ENCODE data around the gene DDX59. TPM values are rescaled to one million over a fixed set of nuclear protein-coding genes. Genes with fewer than 3 reads are reported as not detected.

The DDX59 gene
- total RNA-seq, 2 experiments from 2014 or later = 17.4 to 19.4 TPM

DNA sequence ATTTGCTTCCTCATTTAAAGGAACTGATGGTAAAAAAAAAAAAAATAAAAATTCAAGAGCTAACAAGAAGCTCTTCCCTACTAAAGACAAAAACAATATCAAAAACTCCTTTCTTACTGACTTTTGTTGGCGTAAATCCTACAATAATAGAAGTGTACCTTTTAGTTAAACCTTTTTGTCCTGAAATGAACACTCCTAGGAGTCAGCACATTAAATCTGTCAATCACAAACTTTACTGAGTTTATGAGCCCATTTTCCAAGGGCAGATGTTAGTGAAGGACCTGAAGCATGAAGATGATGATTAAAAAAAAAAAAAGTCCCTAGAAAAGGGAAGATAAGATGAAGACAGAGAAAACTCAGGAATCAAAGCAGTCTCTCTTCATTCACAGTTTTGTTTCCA is 22.6 kb upstream of the DDX59 start:
- ATAC-seq (no peak), DNase-seq (no peak)
- Mint-ChIP-seq H3K36me3 (ENCODE audit: low read depth) (no peaks in the 10 kb centered on the region), H3K4me1 (no peaks in the 10 kb centered on the region), H3K27ac (no peak overlapping the region), H3K4me3 (no peak overlapping the region), H3K9me3 (ENCODE audit: low read depth) (no peaks in the 10 kb centered on the region), H3K27me3 (no peaks in the 10 kb centered on the region)
- POLR2A ChIA-PET = no interaction called here
- CTCF ChIA-PET = interaction anchor here (0.6 kb wide), 1 partner anchor 35 kb away, joined by 3 read pairs; no protein-coding TSS in a partner anchor
- intact Hi-C loops (cut with DNase I, micrococcal nuclease) = no loop called here

GRCh38 chr1:200686620-200687019 is 16.9 kb upstream of the DDX59 start:
- DNase-seq (no peak), ATAC-seq (no peak)
- intact Hi-C loops (cut with DNase I, micrococcal nuclease) = no loop called here
- no peak overlapping the region for H3K27ac Mint-ChIP-seq
- H3K9me3 Mint-ChIP-seq (ENCODE audit: low read depth) = no peaks in the 10 kb centered on the region
- ChIA-PET POLR2A (interaction anchor here (0.7 kb wide), 1 partner anchor 974 kb away, joined by 4 read pairs; no protein-coding TSS in a partner anchor), CTCF (no interaction called here)
- H3K27me3 Mint-ChIP-seq = no peaks in the 10 kb centered on the region
- no peaks in the 10 kb centered on the region for H3K4me1 Mint-ChIP-seq
- no peak overlapping the region for H3K4me3 Mint-ChIP-seq
- H3K36me3 Mint-ChIP-seq (ENCODE audit: low read depth) = no peaks in the 10 kb centered on the region

- Mint-ChIP-seq H3K36me3 (ENCODE audit: low read depth) (no peaks in the 10 kb centered on the region), H3K4me3 (no peak overlapping the region), H3K27ac (no peak overlapping the region), H3K27me3 (no peaks in the 10 kb centered on the region), H3K4me1 (no peaks in the 10 kb centered on the region), H3K9me3 (ENCODE audit: low read depth) (no peaks in the 10 kb centered on the region)
- POLR2A ChIA-PET = no interaction called here
- DNase-seq = no peak
- intact Hi-C loops (cut with DNase I, micrococcal nuclease) = no loop called here
- ATAC-seq = peak; percentile 42
- CTCF ChIA-PET = interaction anchor here (0.6 to 0.7 kb wide), 2 partner anchors 9 to 26 kb away, joined by 3 read pairs; no protein-coding TSS in a partner anchor
Observed at GRCh38 chr1:200684015-200684414, 14.3 kb upstream of the DDX59 start.

GRCh38 chr1:200683298-200683697 is 13.6 kb upstream of the DDX59 start:
- Mint-ChIP-seq H3K27ac (no peak overlapping the region), H3K9me3 (ENCODE audit: low read depth) (no peaks in the 10 kb centered on the region), H3K4me1 (no peaks in the 10 kb centered on the region), H3K36me3 (ENCODE audit: low read depth) (no peaks in the 10 kb centered on the region), H3K27me3 (no peaks in the 10 kb centered on the region), H3K4me3 (no peak overlapping the region)
- DNase-seq (no peak), ATAC-seq (no peak)
- POLR2A ChIA-PET = no interaction called here
- CTCF ChIA-PET = no interaction called here
- intact Hi-C loops (cut with DNase I, micrococcal nuclease) = no loop called here

- no peaks in the 10 kb centered on the region for H3K9me3 Mint-ChIP-seq (ENCODE audit: low read depth)
- CTCF ChIA-PET = interaction anchor here (1.1 to 1.3 kb wide), 2 partner anchors 11 to 59 kb away, joined by 3 to 4 read pairs; partner anchors contain the start of gene DDX59
- POLR2A ChIA-PET = no interaction called here
- H3K4me3 Mint-ChIP-seq = no peak overlapping the region
- no peak overlapping the region for H3K27ac Mint-ChIP-seq
- DNase-seq (no peak), ATAC-seq (no peak)
- no peaks in the 10 kb centered on the region for H3K4me1 Mint-ChIP-seq
- no peaks in the 10 kb centered on the region for H3K36me3 Mint-ChIP-seq (ENCODE audit: low read depth)
- intact Hi-C loops (cut with DNase I, micrococcal nuclease) = no loop called here
- no peaks in the 10 kb centered on the region for H3K27me3 Mint-ChIP-seq
Observed at GRCh38 chr1:200681231-200681630, 11.5 kb upstream of the DDX59 start.

- intact Hi-C loops (cut with DNase I, micrococcal nuclease) = no loop called here
- H3K4me3 Mint-ChIP-seq = no peak overlapping the region
- POLR2A ChIA-PET = no interaction called here
- ATAC-seq (no peak), DNase-seq (no peak)
- H3K27me3 Mint-ChIP-seq = no peaks in the 10 kb centered on the region
- peaks cover 11% of the 10 kb centered on the region for H3K4me1 Mint-ChIP-seq
- H3K9me3 Mint-ChIP-seq (ENCODE audit: low read depth) = no peaks in the 10 kb centered on the region
- CTCF ChIA-PET = no interaction called here
- H3K27ac Mint-ChIP-seq = no peak overlapping the region
- no peaks in the 10 kb centered on the region for H3K36me3 Mint-ChIP-seq (ENCODE audit: low read depth)
Observed at GRCh38 chr1:200676829-200677228, 7.1 kb upstream of the DDX59 start.

GRCh38 chr1:200675588-200675852 is 5.8 kb upstream of the DDX59 start:
- no peak overlapping the region for H3K4me3 Mint-ChIP-seq
- intact Hi-C loops (cut with DNase I, micrococcal nuclease) = no loop called here
- H3K27ac Mint-ChIP-seq = no peak overlapping the region
- H3K36me3 Mint-ChIP-seq (ENCODE audit: low read depth) = no peaks in the 10 kb centered on the region
- H3K27me3 Mint-ChIP-seq = no peaks in the 10 kb centered on the region
- ATAC-seq (no peak), DNase-seq (no peak)
- POLR2A ChIA-PET = no interaction called here
- CTCF ChIA-PET = interaction anchor here (1.4 kb wide), 1 partner anchor 54 kb away, joined by 5 read pairs; no protein-coding TSS in a partner anchor
- peaks cover 21% of the 10 kb centered on the region for H3K4me1 Mint-ChIP-seq
- H3K9me3 Mint-ChIP-seq (ENCODE audit: low read depth) = no peaks in the 10 kb centered on the region

- Mint-ChIP-seq H3K4me1 (peaks cover 21% of the 10 kb centered on the region), H3K9me3 (ENCODE audit: low read depth) (no peaks in the 10 kb centered on the region), H3K27ac (peak overlapping the region; percentile 8), H3K4me3 (no peak overlapping the region), H3K36me3 (ENCODE audit: low read depth) (no peaks in the 10 kb centered on the region), H3K27me3 (no peaks in the 10 kb centered on the region)
- ChIA-PET CTCF (interaction anchor here (0.7 to 2.0 kb wide), 3 partner anchors 9 to 57 kb away, joined by 3 to 6 read pairs (median 5); no protein-coding TSS in a partner anchor), POLR2A (no interaction called here)
- intact Hi-C loops (cut with DNase I, micrococcal nuclease) = loop anchor here in 1 of 2 experiments (5.0 kb wide), 1 partner anchor 62 kb away; the partner anchor contains the start of gene CAMSAP2
- DNase-seq = no peak
- ATAC-seq = no peak
Observed at GRCh38 chr1:200674838-200675587, 5.3 kb upstream of the DDX59 start.

GRCh38 chr1:200673952-200674823 is 4.5 kb upstream of the DDX59 start:
- Mint-ChIP-seq H3K4me3 (no peak overlapping the region), H3K36me3 (ENCODE audit: low read depth) (no peaks in the 10 kb centered on the region), H3K27me3 (no peaks in the 10 kb centered on the region), H3K4me1 (peaks cover 21% of the 10 kb centered on the region), H3K27ac (peak overlapping the region; percentile 68), H3K9me3 (ENCODE audit: low read depth) (no peaks in the 10 kb centered on the region)
- no peak for ATAC-seq
- no peak for DNase-seq
- intact Hi-C loops (cut with DNase I, micrococcal nuclease) = loop anchor here in 1 of 2 experiments (5.0 kb wide), 1 partner anchor 63 kb away; the partner anchor contains the start of gene CAMSAP2
- POLR2A ChIA-PET = no interaction called here
- CTCF ChIA-PET = interaction anchor here (0.7 to 2.0 kb wide), 2 partner anchors 10 to 56 kb away, joined by 3 to 6 read pairs; no protein-coding TSS in a partner anchor

GRCh38 chr1:200671235-200671786 is 1.6 kb upstream of the DDX59 start:
- Mint-ChIP-seq H3K4me1 (peaks cover 33% of the 10 kb centered on the region), H3K27me3 (no peaks in the 10 kb centered on the region), H3K9me3 (ENCODE audit: low read depth) (no peaks in the 10 kb centered on the region), H3K4me3 (peak overlapping the region; percentile 94), H3K36me3 (ENCODE audit: low read depth) (peaks cover 5% of the 10 kb centered on the region), H3K27ac (peak overlapping the region; percentile 64)
- POLR2A ChIA-PET = interaction anchor here (0.7 to 2.5 kb wide), 2 partner anchors 50 to 109 kb away, joined by 3 to 15 read pairs; partner anchors contain the start of gene KIF14
- no peak for ATAC-seq
- CTCF ChIA-PET = interaction anchor here (0.6 to 3.5 kb wide), 4 partner anchors 19 to 132 kb away, joined by 3 to 32 read pairs (median 4); no protein-coding TSS in a partner anchor
- DNase-seq = no peak
- intact Hi-C loops (cut with DNase I, micrococcal nuclease) = loop anchor here in 1 of 2 experiments (5.0 kb wide), 1 partner anchor 66 kb away; the partner anchor contains the start of gene CAMSAP2
